ENCODE data around the gene ARL15. TPM values are rescaled to one million over a fixed set of nuclear protein-coding genes. Genes with fewer than 3 reads are reported as not detected.

Gene ARL15
- total RNA-seq, 2 experiments from 2014 or later, result 13.5 to 13.8 TPM

DNA sequence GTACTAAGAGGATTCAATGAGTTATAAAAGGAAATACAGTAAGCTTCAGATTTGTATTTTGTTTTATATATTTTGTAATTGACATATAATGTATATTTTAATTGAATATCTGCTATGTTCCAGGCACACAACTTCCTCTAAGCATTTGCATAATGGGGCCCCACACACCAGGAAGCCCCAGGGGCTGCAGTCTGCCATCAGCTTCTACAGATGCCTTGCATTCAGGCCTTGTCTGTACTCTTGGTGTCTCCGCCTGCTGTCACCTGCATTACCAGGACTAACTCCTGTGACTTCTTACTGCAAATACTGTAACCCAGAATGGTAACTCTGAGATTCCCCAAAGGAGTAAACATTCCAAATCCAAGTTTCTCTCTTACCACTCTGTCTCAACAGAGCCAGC, 20.6 kb downstream of the ARL15 start:
- ChIA-PET POLR2A (no interaction called here), CTCF (no interaction called here)
- H3K27me3 Mint-ChIP-seq, result no peaks in the 10 kb centered on the region
- H3K4me1 Mint-ChIP-seq, result no peaks in the 10 kb centered on the region
- H3K4me3 Mint-ChIP-seq, result no peak overlapping the region
- H3K9me3 Mint-ChIP-seq, result peaks cover 18% of the 10 kb centered on the region
- H3K27ac Mint-ChIP-seq, result no peak overlapping the region
- peaks cover 8% of the 10 kb centered on the region for H3K36me3 Mint-ChIP-seq (ENCODE audit: low read depth)
- no peak for DNase-seq

DNA sequence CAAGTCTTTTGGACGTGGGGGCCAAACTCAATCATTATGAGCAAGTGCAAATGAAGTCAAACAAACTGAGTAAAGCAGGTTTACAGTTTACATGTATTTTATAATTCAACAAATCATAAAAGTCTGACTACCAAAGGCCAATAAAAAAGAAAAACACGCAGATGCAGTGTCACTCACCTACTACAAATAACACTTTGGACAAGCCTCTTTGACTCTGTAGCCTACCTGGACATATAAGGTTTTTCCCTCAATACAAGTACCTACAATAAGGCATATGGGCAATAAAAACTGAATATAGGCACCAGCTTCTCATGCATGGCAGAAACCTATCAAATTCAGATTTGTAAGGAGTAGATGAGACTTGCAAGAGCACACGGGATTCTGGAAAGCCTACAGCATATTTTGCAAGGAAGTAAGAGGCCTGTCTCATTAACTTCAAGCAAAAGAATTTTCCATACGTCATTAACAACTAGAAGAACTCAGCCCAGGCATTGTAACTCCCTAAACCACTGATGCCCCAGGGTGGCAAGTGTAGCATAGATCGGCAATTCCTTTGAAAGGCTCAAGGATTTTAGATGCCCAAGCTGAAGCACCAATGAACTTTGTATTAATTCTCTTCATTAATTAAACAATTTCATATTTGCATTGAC, 21.7 kb downstream of the ARL15 start:
- no peaks in the 10 kb centered on the region for H3K4me1 Mint-ChIP-seq
- H3K27ac Mint-ChIP-seq, result no peak overlapping the region
- ChIA-PET POLR2A (no interaction called here), CTCF (no interaction called here)
- H3K4me3 Mint-ChIP-seq, result no peak overlapping the region
- no peak for DNase-seq
- H3K27me3 Mint-ChIP-seq, result no peaks in the 10 kb centered on the region
- H3K36me3 Mint-ChIP-seq (ENCODE audit: low read depth), result peaks cover 11% of the 10 kb centered on the region
- H3K9me3 Mint-ChIP-seq, result peaks cover 18% of the 10 kb centered on the region

DNA sequence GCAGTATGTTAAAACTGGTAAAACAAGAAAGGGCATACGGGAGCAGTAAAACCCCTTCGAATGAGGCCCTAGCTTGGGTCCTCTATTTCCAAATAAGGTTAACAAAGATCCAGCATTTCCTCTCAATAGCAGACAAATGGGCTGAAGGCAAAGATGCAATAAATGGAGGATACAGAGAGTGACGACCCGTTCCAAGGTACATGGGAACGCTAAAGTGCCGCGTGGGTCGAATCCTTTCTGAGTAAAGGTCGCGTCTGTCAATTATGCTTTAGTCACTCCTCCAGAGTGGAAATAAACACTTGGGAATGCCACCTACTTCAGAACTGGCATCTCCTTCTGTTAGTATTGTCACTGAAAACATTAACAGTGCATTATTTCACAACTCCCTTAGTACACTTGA, 24.7 kb downstream of the ARL15 start:
- Mint-ChIP-seq H3K4me3 (no peak overlapping the region), H3K27me3 (no peaks in the 10 kb centered on the region), H3K4me1 (no peaks in the 10 kb centered on the region), H3K36me3 (ENCODE audit: low read depth) (peaks cover 13% of the 10 kb centered on the region), H3K9me3 (peaks cover 20% of the 10 kb centered on the region), H3K27ac (no peak overlapping the region)
- DNase-seq, result no peak
- POLR2A ChIA-PET, result no interaction called here
- CTCF ChIA-PET, result no interaction called here

DNA sequence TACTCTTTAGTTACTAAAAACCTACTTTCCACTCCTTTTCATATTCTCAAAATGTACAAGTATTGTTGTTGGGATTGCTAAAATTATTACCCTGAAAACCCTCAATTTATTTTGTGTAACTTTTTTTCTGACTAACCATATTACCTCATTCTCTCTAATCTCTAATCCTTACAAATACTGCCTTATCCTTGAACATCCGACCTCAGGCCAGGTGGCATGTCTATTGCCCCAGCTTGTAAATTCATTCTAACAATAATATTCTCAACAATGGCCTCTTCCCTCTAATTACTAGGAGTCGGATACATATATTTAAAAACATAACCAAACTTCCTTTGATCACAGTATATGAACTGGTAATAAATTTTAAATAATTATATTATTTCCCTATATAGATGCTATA, 25.8 kb downstream of the ARL15 start:
- no peak overlapping the region for H3K27ac Mint-ChIP-seq
- no peaks in the 10 kb centered on the region for H3K27me3 Mint-ChIP-seq
- ChIA-PET POLR2A (no interaction called here), CTCF (no interaction called here)
- peaks cover 14% of the 10 kb centered on the region for H3K36me3 Mint-ChIP-seq (ENCODE audit: low read depth)
- DNase-seq, result no peak
- peaks cover 23% of the 10 kb centered on the region for H3K9me3 Mint-ChIP-seq
- no peaks in the 10 kb centered on the region for H3K4me1 Mint-ChIP-seq
- H3K4me3 Mint-ChIP-seq, result no peak overlapping the region

DNA sequence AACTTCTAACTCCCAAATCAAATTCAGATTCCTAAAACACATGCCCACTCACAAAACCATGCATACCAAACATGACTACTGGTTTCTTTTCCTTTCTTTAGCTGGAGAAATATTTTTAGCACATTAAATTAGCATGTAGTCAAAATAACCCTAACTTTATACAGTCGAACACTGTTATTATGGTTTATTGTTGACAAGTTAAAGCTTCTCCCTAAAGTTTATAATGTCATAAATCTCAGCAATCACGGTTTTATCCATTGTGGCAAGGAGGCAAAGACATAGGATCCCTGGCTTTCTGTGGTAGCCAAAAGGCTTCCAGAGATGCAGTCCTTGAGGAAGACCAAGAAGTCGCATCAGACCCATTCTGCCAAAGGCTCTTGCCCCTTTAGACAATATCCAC, 27.5 kb downstream of the ARL15 start:
- Mint-ChIP-seq H3K4me3 (no peak overlapping the region), H3K27me3 (no peaks in the 10 kb centered on the region), H3K4me1 (no peaks in the 10 kb centered on the region), H3K9me3 (peaks cover 15% of the 10 kb centered on the region), H3K36me3 (ENCODE audit: low read depth) (peaks cover 14% of the 10 kb centered on the region), H3K27ac (no peak overlapping the region)
- no peak for DNase-seq
- ChIA-PET POLR2A (no interaction called here), CTCF (no interaction called here)

DNA sequence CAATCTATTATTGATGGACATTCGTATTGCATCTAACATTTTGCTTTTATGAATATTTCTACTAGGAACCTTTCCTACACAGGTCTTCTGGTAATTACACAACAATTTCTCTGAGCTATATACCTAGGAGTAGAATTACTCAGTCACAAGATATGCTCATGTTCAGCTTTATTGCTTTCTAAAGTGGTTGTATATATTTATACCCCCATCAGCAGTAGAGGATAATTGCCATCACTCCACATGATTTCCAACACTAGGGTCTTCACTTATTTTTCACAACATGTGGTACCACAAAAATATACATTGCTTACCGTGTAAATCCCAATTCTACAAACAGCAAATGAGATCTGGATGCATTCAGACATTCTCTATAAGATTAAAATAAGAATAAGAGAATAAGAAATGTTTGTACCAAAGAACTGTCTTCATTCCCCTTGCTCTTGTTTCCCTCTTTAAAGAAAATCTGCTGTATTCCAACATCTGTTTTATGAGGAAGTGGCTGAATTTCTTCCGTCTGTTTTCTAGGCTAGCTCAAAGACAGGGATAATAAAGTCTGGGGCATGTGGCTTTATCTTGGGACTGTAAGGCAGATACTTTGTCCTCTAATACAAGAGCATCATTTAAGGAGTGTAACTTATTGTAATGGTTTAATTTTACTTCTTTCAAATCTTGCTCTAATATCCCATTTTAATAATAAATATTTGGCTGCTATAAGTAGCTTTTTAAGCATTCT, 28.2 kb downstream of the ARL15 start:
- ChIA-PET POLR2A (no interaction called here), CTCF (no interaction called here)
- Mint-ChIP-seq H3K36me3 (ENCODE audit: low read depth) (peaks cover 13% of the 10 kb centered on the region), H3K4me3 (no peak overlapping the region), H3K4me1 (no peaks in the 10 kb centered on the region), H3K27ac (no peak overlapping the region), H3K9me3 (peaks cover 13% of the 10 kb centered on the region), H3K27me3 (no peaks in the 10 kb centered on the region)
- no peak for DNase-seq

DNA sequence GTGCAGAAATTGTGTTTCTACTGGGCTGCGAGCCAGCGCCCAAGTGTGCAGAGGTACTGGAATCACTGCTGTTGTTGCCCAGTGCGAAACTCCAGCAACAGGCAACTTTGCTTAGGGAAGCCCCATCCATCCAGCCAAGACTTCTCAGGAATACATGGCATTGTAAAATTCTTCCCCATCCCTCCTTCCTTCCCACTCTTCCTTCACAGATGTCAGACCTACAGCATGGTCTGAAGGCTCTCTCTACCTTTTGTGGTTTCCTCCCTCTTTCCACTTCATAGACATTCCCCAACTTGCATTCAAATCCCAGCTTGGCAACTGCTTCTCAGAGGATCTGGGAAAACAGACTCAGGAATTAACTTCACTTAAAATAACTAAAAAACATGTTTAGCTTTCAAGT, 30.4 kb downstream of the ARL15 start:
- POLR2A ChIA-PET, result no interaction called here
- Mint-ChIP-seq H3K4me3 (no peak overlapping the region), H3K36me3 (ENCODE audit: low read depth) (peaks cover 13% of the 10 kb centered on the region), H3K27me3 (no peaks in the 10 kb centered on the region), H3K4me1 (no peaks in the 10 kb centered on the region), H3K9me3 (peaks cover 7% of the 10 kb centered on the region), H3K27ac (no peak overlapping the region)
- CTCF ChIA-PET, result no interaction called here
- DNase-seq, result no peak

DNA sequence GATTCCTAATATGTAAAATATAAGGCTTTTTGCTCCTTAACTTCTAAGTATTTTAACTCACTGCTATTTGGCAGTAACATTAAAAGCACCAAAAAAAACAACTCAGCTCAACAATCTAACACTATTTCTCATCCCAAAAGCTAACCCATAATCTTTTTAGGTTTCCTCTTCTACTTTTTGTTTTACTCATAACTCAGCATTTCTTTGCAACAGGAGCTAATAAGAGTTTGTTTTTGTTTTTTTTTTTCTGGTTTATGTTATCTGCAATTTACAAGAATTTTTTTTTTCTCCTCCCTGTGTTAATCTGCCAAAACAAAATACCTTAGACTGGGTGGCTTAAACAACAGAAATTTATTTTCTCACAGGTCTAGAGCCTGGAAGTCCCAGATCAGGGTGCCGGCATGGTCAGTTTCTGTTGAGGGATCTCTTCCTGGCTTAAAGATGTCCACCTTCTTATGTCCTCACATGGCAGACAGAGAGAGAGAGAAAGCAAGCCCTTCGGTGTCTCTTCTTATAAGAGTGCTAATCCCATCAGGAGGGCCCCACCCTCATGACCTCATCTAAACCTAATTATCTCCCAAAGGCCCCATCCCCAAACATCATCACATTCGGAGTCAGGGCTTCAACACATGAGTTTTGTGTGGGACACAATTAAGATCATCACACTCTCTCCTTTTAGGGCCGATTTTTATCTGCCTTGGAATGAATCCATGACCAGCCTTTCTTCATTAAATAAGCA, 31.2 kb downstream of the ARL15 start:
- POLR2A ChIA-PET, result no interaction called here
- CTCF ChIA-PET, result no interaction called here
- H3K27ac Mint-ChIP-seq, result no peak overlapping the region

DNA sequence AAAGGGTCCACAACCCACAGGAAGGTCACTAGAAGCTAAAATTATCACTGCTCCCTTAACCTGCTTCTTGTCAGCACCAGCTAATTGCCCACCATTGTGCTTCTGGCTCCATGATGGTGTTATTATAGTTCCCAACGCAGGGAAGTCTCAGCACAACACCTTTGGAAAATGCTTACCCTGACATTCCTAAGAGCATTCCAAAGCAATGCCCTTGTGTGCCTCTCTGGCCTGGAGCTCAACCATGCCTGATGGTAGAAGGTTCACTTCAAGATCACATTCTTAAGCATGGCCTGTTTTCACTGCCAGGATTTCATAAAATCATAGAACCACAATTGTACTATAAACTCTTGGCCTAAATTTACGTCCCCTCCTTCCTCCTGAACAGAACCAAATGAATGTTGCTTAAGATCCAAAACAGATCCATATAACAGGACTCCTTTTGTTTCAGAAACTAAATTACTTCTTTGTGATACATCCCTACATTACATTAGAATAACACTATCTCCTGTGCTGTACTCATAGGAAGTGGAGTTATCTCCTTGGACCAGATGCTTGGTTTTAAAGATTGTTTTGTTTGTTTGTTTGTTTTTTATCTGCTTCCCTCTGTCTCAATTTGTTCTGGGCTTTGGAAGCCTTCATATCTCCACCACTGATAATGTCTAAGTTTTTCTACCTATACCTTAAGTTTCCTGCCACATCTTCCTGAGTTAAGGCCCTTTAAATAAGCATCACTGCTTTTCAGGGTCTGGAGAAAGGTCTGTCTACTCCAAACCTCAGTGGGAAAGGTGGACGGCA, 32.1 kb downstream of the ARL15 start:
- no peak overlapping the region for H3K4me3 Mint-ChIP-seq
- ChIA-PET POLR2A (no interaction called here), CTCF (no interaction called here)
- H3K36me3 Mint-ChIP-seq (ENCODE audit: low read depth), result peaks cover 8% of the 10 kb centered on the region
- peaks cover 7% of the 10 kb centered on the region for H3K9me3 Mint-ChIP-seq
- H3K4me1 Mint-ChIP-seq, result no peaks in the 10 kb centered on the region
- no peak for DNase-seq
- H3K27ac Mint-ChIP-seq, result no peak overlapping the region
- no peaks in the 10 kb centered on the region for H3K27me3 Mint-ChIP-seq

More for the DNA sequence above, 31.2 kb downstream of the ARL15 start:
- H3K27me3 Mint-ChIP-seq, result no peaks in the 10 kb centered on the region
- H3K9me3 Mint-ChIP-seq, result peaks cover 7% of the 10 kb centered on the region
- no peak for DNase-seq
- no peak overlapping the region for H3K4me3 Mint-ChIP-seq
- peaks cover 13% of the 10 kb centered on the region for H3K36me3 Mint-ChIP-seq (ENCODE audit: low read depth)
- no peaks in the 10 kb centered on the region for H3K4me1 Mint-ChIP-seq

DNA sequence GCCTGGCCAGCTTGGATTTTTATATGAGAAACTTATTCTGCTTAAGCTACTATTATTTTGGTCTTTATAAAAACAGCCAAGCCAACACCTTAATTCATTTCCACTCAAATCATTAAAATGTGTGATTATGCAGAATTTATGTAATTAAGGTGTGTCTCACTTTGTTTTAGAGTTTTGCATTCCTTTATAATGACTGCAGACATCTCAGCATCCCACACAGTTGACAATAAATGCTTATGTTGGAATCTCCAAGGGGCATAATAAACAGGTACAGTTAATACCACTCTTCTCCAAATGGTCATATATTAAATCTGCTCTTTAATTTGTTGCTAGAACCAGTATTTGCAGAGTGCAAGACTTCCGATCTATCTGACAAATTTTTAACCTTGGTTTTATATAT, 34.3 kb downstream of the ARL15 start:
- peaks cover 8% of the 10 kb centered on the region for H3K36me3 Mint-ChIP-seq (ENCODE audit: low read depth)
- H3K4me1 Mint-ChIP-seq, result no peaks in the 10 kb centered on the region
- ChIA-PET POLR2A (no interaction called here), CTCF (no interaction called here)
- H3K27ac Mint-ChIP-seq, result no peak overlapping the region
- peaks cover 5% of the 10 kb centered on the region for H3K9me3 Mint-ChIP-seq
- H3K4me3 Mint-ChIP-seq, result no peak overlapping the region
- no peak for DNase-seq
- no peaks in the 10 kb centered on the region for H3K27me3 Mint-ChIP-seq

DNA sequence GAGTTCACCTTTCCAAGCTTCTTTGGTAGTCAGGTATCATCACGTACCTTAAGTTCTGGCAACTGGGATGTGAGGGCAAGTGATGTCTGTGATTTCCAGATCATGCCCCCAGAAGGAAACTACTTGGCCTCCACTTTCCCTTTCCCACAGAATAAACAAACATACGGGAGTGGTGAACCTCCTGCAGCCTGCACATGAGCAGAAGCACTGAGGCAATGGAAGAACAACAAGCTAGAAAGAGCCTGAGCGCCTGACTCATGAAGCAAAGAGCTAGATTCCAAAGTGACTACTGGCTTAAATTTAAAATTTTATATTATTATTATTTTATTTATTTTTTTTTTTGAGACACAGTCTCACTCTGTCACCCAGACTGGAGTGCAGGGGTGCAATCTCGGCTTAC, 35.0 kb downstream of the ARL15 start:
- H3K36me3 Mint-ChIP-seq (ENCODE audit: low read depth), result peaks cover 8% of the 10 kb centered on the region
- H3K27me3 Mint-ChIP-seq, result no peaks in the 10 kb centered on the region
- ChIA-PET POLR2A (no interaction called here), CTCF (no interaction called here)
- no peak overlapping the region for H3K27ac Mint-ChIP-seq
- H3K4me3 Mint-ChIP-seq, result no peak overlapping the region
- H3K9me3 Mint-ChIP-seq, result peaks cover 5% of the 10 kb centered on the region
- no peak for DNase-seq
- no peaks in the 10 kb centered on the region for H3K4me1 Mint-ChIP-seq

DNA sequence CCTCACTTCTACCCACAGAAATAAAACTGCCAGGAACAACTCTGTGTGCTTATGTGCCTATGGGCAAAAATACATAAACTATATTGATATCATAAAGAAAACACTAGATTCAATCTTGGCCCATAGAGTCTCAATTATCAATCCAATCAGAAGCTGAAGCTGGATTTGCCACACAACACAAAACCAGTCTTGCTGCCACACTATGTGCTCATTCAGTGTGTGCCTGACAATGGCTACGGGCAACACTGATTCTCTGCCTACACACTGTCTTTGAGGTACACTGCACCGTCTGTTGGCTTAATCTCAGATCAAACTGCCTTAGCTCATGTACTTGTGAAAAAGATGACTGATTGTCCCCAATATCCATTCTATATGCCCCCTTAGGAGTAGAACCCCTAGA, 35.4 kb downstream of the ARL15 start:
- DNase-seq, result no peak
- ChIA-PET POLR2A (no interaction called here), CTCF (no interaction called here)
- Mint-ChIP-seq H3K9me3 (peaks cover 2% of the 10 kb centered on the region), H3K27me3 (no peaks in the 10 kb centered on the region), H3K36me3 (ENCODE audit: low read depth) (peaks cover 5% of the 10 kb centered on the region), H3K4me3 (no peak overlapping the region), H3K4me1 (no peaks in the 10 kb centered on the region), H3K27ac (no peak overlapping the region)

DNA sequence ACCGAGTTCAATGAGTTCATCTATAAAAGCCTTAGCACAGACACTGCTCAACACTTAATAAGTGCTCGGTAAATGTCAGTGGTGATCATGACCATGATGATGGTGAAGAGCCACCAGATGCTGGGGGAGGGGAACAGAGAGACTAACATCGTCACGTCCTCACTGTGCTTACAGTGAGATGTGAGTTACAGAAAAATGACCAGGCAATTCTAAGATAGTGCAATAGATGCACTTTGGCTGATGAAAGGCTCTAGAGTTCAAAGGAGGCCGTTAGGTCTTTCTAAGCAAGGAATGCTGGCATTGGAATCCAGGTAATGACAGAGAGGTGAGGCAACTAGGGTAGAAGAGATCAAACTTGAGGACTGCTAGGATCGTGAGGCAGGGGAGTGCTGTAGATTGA, 36.7 kb downstream of the ARL15 start:
- H3K4me1 Mint-ChIP-seq, result no peaks in the 10 kb centered on the region
- ChIA-PET CTCF (no interaction called here), POLR2A (no interaction called here)
- H3K27ac Mint-ChIP-seq, result no peak overlapping the region
- no peak overlapping the region for H3K4me3 Mint-ChIP-seq
- peaks cover 2% of the 10 kb centered on the region for H3K9me3 Mint-ChIP-seq
- no peaks in the 10 kb centered on the region for H3K27me3 Mint-ChIP-seq
- DNase-seq, result no peak
- H3K36me3 Mint-ChIP-seq (ENCODE audit: low read depth), result peaks cover 4% of the 10 kb centered on the region

Data from activated CD4-positive, alpha-beta memory T cell treated with anti-CD3 and anti-CD28 coated beads, Interleukin-2, amount 10 ng/mL, durations not matched to agents 7 days and 5 days (primary cell).